T-helper 2 cell treated with Interferon-gamma antibody and Interleukin-4, amounts not matched to agents 5 μg/mL and 100 μg/mL, for 36 hours (primary cell): ENCODE measurements around the gene CXCL12.

Source experiments
- DNase-seq: peaks from one replicate; pipeline ENCODE4 v3.0.0; 2021; ENCODE audit warnings: low spot score
- H3K27ac Mint-ChIP-seq: one replicate; pipeline ENCODE4 v1.8.0; 2021; ENCODE audit warnings: mild to moderate bottlenecking, mixed read lengths
- H3K27me3 Mint-ChIP-seq: one replicate; pipeline ENCODE4 v1.8.0; 2021; ENCODE audit warnings: low read depth, mixed read lengths
- H3K36me3 Mint-ChIP-seq: one replicate; pipeline ENCODE4 v1.8.0; 2021; ENCODE audit warnings: low read depth, mixed read lengths
- H3K4me1 Mint-ChIP-seq: one replicate; pipeline ENCODE4 v1.8.0; 2021; ENCODE audit warnings: low read depth, mixed read lengths
- H3K4me3 Mint-ChIP-seq: one replicate; pipeline ENCODE4 v1.8.0; 2022; ENCODE audit warnings: mild to moderate bottlenecking, moderate library complexity, mixed read lengths
- H3K9me3 Mint-ChIP-seq: one replicate; pipeline ENCODE4 v1.8.0; 2021; ENCODE audit warnings: mixed read lengths

The CXCL12 gene

GRCh38 chr10:44395902-44396670 is 11.2 kb upstream of the CXCL12 start:
- no peaks in the 10 kb centered on the region for H3K4me1 Mint-ChIP-seq

GRCh38 chr10:44395396-44395795 is 10.5 kb upstream of the CXCL12 start:
- H3K4me3 Mint-ChIP-seq, result no peak overlapping the region
- H3K4me1 Mint-ChIP-seq, result no peaks in the 10 kb centered on the region
- H3K9me3 Mint-ChIP-seq, result no peaks in the 10 kb centered on the region
- no peak overlapping the region for H3K27ac Mint-ChIP-seq
- DNase-seq, result no peak
- no peaks in the 10 kb centered on the region for H3K36me3 Mint-ChIP-seq
- no peaks in the 10 kb centered on the region for H3K27me3 Mint-ChIP-seq

More at GRCh38 chr10:44395902-44396670, 11.2 kb upstream of the CXCL12 start:
- no peaks in the 10 kb centered on the region for H3K36me3 Mint-ChIP-seq
- no peaks in the 10 kb centered on the region for H3K27me3 Mint-ChIP-seq
- H3K4me3 Mint-ChIP-seq, result no peak overlapping the region
- H3K9me3 Mint-ChIP-seq, result no peaks in the 10 kb centered on the region
- DNase-seq, result no peak
- H3K27ac Mint-ChIP-seq, result no peak overlapping the region

GRCh38 chr10:44394696-44395381 is 9.9 kb upstream of the CXCL12 start:
- DNase-seq, result no peak
- H3K4me3 Mint-ChIP-seq, result no peak overlapping the region
- no peaks in the 10 kb centered on the region for H3K27me3 Mint-ChIP-seq
- no peaks in the 10 kb centered on the region for H3K9me3 Mint-ChIP-seq
- no peaks in the 10 kb centered on the region for H3K36me3 Mint-ChIP-seq
- no peaks in the 10 kb centered on the region for H3K4me1 Mint-ChIP-seq
- H3K27ac Mint-ChIP-seq, result no peak overlapping the region

- Mint-ChIP-seq H3K36me3 (no peaks in the 10 kb centered on the region), H3K9me3 (no peaks in the 10 kb centered on the region), H3K27me3 (no peaks in the 10 kb centered on the region), H3K27ac (no peak overlapping the region), H3K4me1 (no peaks in the 10 kb centered on the region), H3K4me3 (no peak overlapping the region)
- DNase-seq, result no peak
These were observed 9.1 kb upstream of the CXCL12 start for GRCh38 chr10:44393834-44394547.

GRCh38 chr10:44393051-44393630 is 8.2 kb upstream of the CXCL12 start:
- Mint-ChIP-seq H3K36me3 (no peaks in the 10 kb centered on the region), H3K4me1 (no peaks in the 10 kb centered on the region), H3K27ac (no peak overlapping the region), H3K4me3 (no peak overlapping the region), H3K9me3 (no peaks in the 10 kb centered on the region), H3K27me3 (no peaks in the 10 kb centered on the region)
- DNase-seq, result no peak

GRCh38 chr10:44392420-44392819 is 7.5 kb upstream of the CXCL12 start:
- no peak overlapping the region for H3K4me3 Mint-ChIP-seq
- H3K36me3 Mint-ChIP-seq, result no peaks in the 10 kb centered on the region
- H3K27ac Mint-ChIP-seq, result no peak overlapping the region
- H3K4me1 Mint-ChIP-seq, result no peaks in the 10 kb centered on the region
- no peak for DNase-seq
- no peaks in the 10 kb centered on the region for H3K27me3 Mint-ChIP-seq
- H3K9me3 Mint-ChIP-seq, result no peaks in the 10 kb centered on the region

- H3K9me3 Mint-ChIP-seq, result no peaks in the 10 kb centered on the region
- no peak for DNase-seq
- no peak overlapping the region for H3K4me3 Mint-ChIP-seq
- no peaks in the 10 kb centered on the region for H3K36me3 Mint-ChIP-seq
- no peaks in the 10 kb centered on the region for H3K4me1 Mint-ChIP-seq
- H3K27ac Mint-ChIP-seq, result no peak overlapping the region
- H3K27me3 Mint-ChIP-seq, result peaks cover 2% of the 10 kb centered on the region
These were observed 7.1 kb upstream of the CXCL12 start for GRCh38 chr10:44391981-44392380.

- Mint-ChIP-seq H3K4me1 (no peaks in the 10 kb centered on the region), H3K36me3 (no peaks in the 10 kb centered on the region), H3K27me3 (peaks cover 9% of the 10 kb centered on the region), H3K9me3 (no peaks in the 10 kb centered on the region), H3K4me3 (no peak overlapping the region), H3K27ac (no peak overlapping the region)
- no peak for DNase-seq
These were observed 5.7 kb upstream of the CXCL12 start for GRCh38 chr10:44390585-44391072.

GRCh38 chr10:44389556-44389955 is 4.7 kb upstream of the CXCL12 start:
- no peaks in the 10 kb centered on the region for H3K36me3 Mint-ChIP-seq
- H3K4me1 Mint-ChIP-seq, result no peaks in the 10 kb centered on the region
- H3K27ac Mint-ChIP-seq, result no peak overlapping the region
- H3K9me3 Mint-ChIP-seq, result no peaks in the 10 kb centered on the region
- H3K27me3 Mint-ChIP-seq, result peaks cover 13% of the 10 kb centered on the region
- DNase-seq, result no peak
- H3K4me3 Mint-ChIP-seq, result no peak overlapping the region

- no peak overlapping the region for H3K4me3 Mint-ChIP-seq
- H3K27me3 Mint-ChIP-seq, result peaks cover 13% of the 10 kb centered on the region
- DNase-seq, result no peak
- no peak overlapping the region for H3K27ac Mint-ChIP-seq
- no peaks in the 10 kb centered on the region for H3K36me3 Mint-ChIP-seq
- H3K4me1 Mint-ChIP-seq, result no peaks in the 10 kb centered on the region
- H3K9me3 Mint-ChIP-seq, result no peaks in the 10 kb centered on the region
These were observed 4.3 kb upstream of the CXCL12 start for GRCh38 chr10:44389150-44389549.

GRCh38 chr10:44388641-44389040 is 3.7 kb upstream of the CXCL12 start:
- Mint-ChIP-seq H3K4me3 (no peak overlapping the region), H3K27me3 (peaks cover 17% of the 10 kb centered on the region), H3K27ac (no peak overlapping the region), H3K4me1 (no peaks in the 10 kb centered on the region), H3K36me3 (no peaks in the 10 kb centered on the region), H3K9me3 (no peaks in the 10 kb centered on the region)
- no peak for DNase-seq

- no peaks in the 10 kb centered on the region for H3K36me3 Mint-ChIP-seq
- H3K4me3 Mint-ChIP-seq, result no peak overlapping the region
- no peak for DNase-seq
- H3K4me1 Mint-ChIP-seq, result no peaks in the 10 kb centered on the region
- H3K27ac Mint-ChIP-seq, result no peak overlapping the region
- peaks cover 25% of the 10 kb centered on the region for H3K27me3 Mint-ChIP-seq
- no peaks in the 10 kb centered on the region for H3K9me3 Mint-ChIP-seq
These were observed 3.0 kb upstream of the CXCL12 start for GRCh38 chr10:44387853-44388251.

GRCh38 chr10:44386546-44387052 is 1.7 kb upstream of the CXCL12 start:
- no peak overlapping the region for H3K4me3 Mint-ChIP-seq
- H3K27me3 Mint-ChIP-seq, result peaks cover 34% of the 10 kb centered on the region
- DNase-seq, result no peak
- no peaks in the 10 kb centered on the region for H3K9me3 Mint-ChIP-seq
- no peak overlapping the region for H3K27ac Mint-ChIP-seq
- H3K4me1 Mint-ChIP-seq, result no peaks in the 10 kb centered on the region
- no peaks in the 10 kb centered on the region for H3K36me3 Mint-ChIP-seq
